Stomach (tissue), 8 donors: ENCODE measurements around the gene PRKCSH. TPM values are rescaled to one million over a fixed set of nuclear protein-coding genes. Genes with fewer than 3 reads are reported as not detected.

Experiments used
- polyA plus RNA-seq, 3 donors: library from polyadenylated mRNA; stranded (reverse); fragments of 200-250 nt; gene quantifications; one replicate each; pipeline ENCODE4 v1.2.3, GENCODE V29; 2013
- small RNA-seq, 4 donors: library from RNA; depleted of rRNA; stranded (forward); fragments of <200 nt; gene quantifications; one replicate each; pipeline ENCODE3, GENCODE V24; 2016
- total RNA-seq, 5 donors: library from RNA; depleted of rRNA; stranded (reverse); fragments of >200 nt; gene quantifications; one replicate each; pipeline versions ENCODE4 v1.1.0 to v1.2.3, GENCODE V29; 2014 to 2016
- donor health status: healthy with polysubstance abuse.
- donor health status: Bipolar disorder and iron deficiency.
- donor health status: healthy.

PRKCSH gene
- total and polyA plus RNA-seq, 8 donors, result 30.3 to 221 (median 112) TPM

Small RNAs within 50 kb of the gene (small RNA-seq; reads per million reads assigned to genes)
- gene MIR7974 (0 to 1.8 (median 0.76) reads per million in 4 donors), gene RF00019 (0 reads per million in 4 donors)

Other genes starting within 250 kb of the PRKCSH start
- 100 to 1,000 TPM; 120 to 415 (median 251) TPM for gene KANK2, start 238.1 kb upstream of the PRKCSH start, total RNA-seq
- 100 to 1,000 TPM in 2 of 3 donors, 10 to 100 TPM in 1; 82.4 to 158 (median 144) TPM for gene KANK2, start 238.1 kb upstream of the PRKCSH start, polyA plus RNA-seq
- gene ANGPTL8, start 196.0 kb upstream of the PRKCSH start, total RNA-seq, result not detected
- under 1 TPM in 1 of 3 donors, not detected in 2; 0.70 TPM for gene ANGPTL8, start 196.0 kb upstream of the PRKCSH start, polyA plus RNA-seq
- gene DOCK6, start 173.1 kb upstream of the PRKCSH start, total RNA-seq, result 100 to 1,000 TPM in 2 of 5 donors, 10 to 100 TPM in 3; 32.1 to 243 (median 99.5) TPM
- 10 to 100 TPM; 21.4 to 39.8 (median 24.0) TPM for gene DOCK6, start 173.1 kb upstream of the PRKCSH start, polyA plus RNA-seq
- gene TSPAN16, start 139.5 kb upstream of the PRKCSH start, total RNA-seq, result not detected
- not detected for gene TSPAN16, start 139.5 kb upstream of the PRKCSH start, polyA plus RNA-seq
- gene RAB3D, start 96.0 kb upstream of the PRKCSH start, total RNA-seq, result 10 to 100 TPM; 11.6 to 63.3 (median 16.3) TPM
- 10 to 100 TPM; 14.1 to 25.7 (median 21.7) TPM for gene RAB3D, start 96.0 kb upstream of the PRKCSH start, polyA plus RNA-seq
- gene TMEM205, start 89.4 kb upstream of the PRKCSH start, total RNA-seq, result 100 to 1,000 TPM in 2 of 5 donors, 10 to 100 TPM in 2, 1 to 10 TPM in 1; 5.8 to 117 (median 69.3) TPM
- gene TMEM205, start 89.4 kb upstream of the PRKCSH start, polyA plus RNA-seq, result 100 to 1,000 TPM in 1 of 3 donors, 10 to 100 TPM in 2; 58.2 to 169 (median 61.7) TPM
- 10 to 100 TPM in 4 of 5 donors, 1 to 10 TPM in 1; 2.9 to 91.2 (median 20.3) TPM for gene CCDC159, start 89.1 kb upstream of the PRKCSH start, total RNA-seq
- gene CCDC159, start 89.1 kb upstream of the PRKCSH start, polyA plus RNA-seq, result 10 to 100 TPM; 40.5 to 96.3 (median 70.0) TPM
- gene PLPPR2, start 80.2 kb upstream of the PRKCSH start, total RNA-seq, result 100 to 1,000 TPM in 1 of 5 donors, 10 to 100 TPM in 1, 1 to 10 TPM in 3; 6.1 to 364 (median 9.9) TPM
- gene PLPPR2, start 80.2 kb upstream of the PRKCSH start, polyA plus RNA-seq, result 10 to 100 TPM in 1 of 3 donors, 1 to 10 TPM in 2; 6.4 to 15.2 (median 9.8) TPM
- gene SWSAP1, start 61.0 kb upstream of the PRKCSH start, total RNA-seq, result under 1 TPM in 2 of 5 donors, not detected in 3; 0.37 to 0.45 TPM
- 1 to 10 TPM; 3.2 to 4.1 (median 3.4) TPM for gene SWSAP1, start 61.0 kb upstream of the PRKCSH start, polyA plus RNA-seq
- 10 to 100 TPM in 4 of 5 donors, 1 to 10 TPM in 1; 4.8 to 19.9 (median 14.6) TPM for gene EPOR, start 51.3 kb upstream of the PRKCSH start, total RNA-seq
- 1 to 10 TPM; 3.7 to 8.9 (median 5.0) TPM for gene EPOR, start 51.3 kb upstream of the PRKCSH start, polyA plus RNA-seq
- gene RGL3, start 16.3 kb upstream of the PRKCSH start, total RNA-seq, result 100 to 1,000 TPM in 3 of 5 donors, 10 to 100 TPM in 2; 22.8 to 454 (median 107) TPM
- 10 to 100 TPM; 20.6 to 41.2 (median 26.3) TPM for gene RGL3, start 16.3 kb upstream of the PRKCSH start, polyA plus RNA-seq
- gene ODAD3, start 514 bp upstream of the PRKCSH start, total RNA-seq, result not detected
- gene ODAD3, start 514 bp upstream of the PRKCSH start, polyA plus RNA-seq, result under 1 TPM; 0.38 to 0.92 (median 0.62) TPM
- gene ELAVL3, start 45.4 kb downstream of the PRKCSH start, total RNA-seq, result 10 to 100 TPM in 1 of 5 donors, 1 to 10 TPM in 2, not detected in 2; 1.5 to 11.0 (median 7.2) TPM
- gene ELAVL3, start 45.4 kb downstream of the PRKCSH start, polyA plus RNA-seq, result under 1 TPM in 2 of 3 donors, not detected in 1; 0.10 to 0.31 TPM
- gene ZNF653, start 70.2 kb downstream of the PRKCSH start, total RNA-seq, result 10 to 100 TPM in 4 of 5 donors, 1 to 10 TPM in 1; 6.7 to 99.6 (median 10.5) TPM
- 10 to 100 TPM in 2 of 3 donors, 1 to 10 TPM in 1; 9.8 to 35.9 (median 17.3) TPM for gene ZNF653, start 70.2 kb downstream of the PRKCSH start, polyA plus RNA-seq
- 100 to 1,000 TPM in 1 of 5 donors, 10 to 100 TPM in 4; 15.6 to 119 (median 49.0) TPM for gene ECSIT, start 93.5 kb downstream of the PRKCSH start, total RNA-seq
- gene ECSIT, start 93.5 kb downstream of the PRKCSH start, polyA plus RNA-seq, result 10 to 100 TPM; 93.2 to 96.5 (median 95.1) TPM
- gene CNN1, start 103.2 kb downstream of the PRKCSH start, total RNA-seq, result 1,000 to 10,000 TPM in 1 of 5 donors, 100 to 1,000 TPM in 4; 205 to 1,183 (median 570) TPM
- gene CNN1, start 103.2 kb downstream of the PRKCSH start, polyA plus RNA-seq, result 100 to 1,000 TPM in 1 of 3 donors, 10 to 100 TPM in 2; 70.2 to 585 (median 70.6) TPM
- 10 to 100 TPM in 4 of 5 donors, 1 to 10 TPM in 1; 2.3 to 25.5 (median 21.4) TPM for gene ELOF1, start 123.6 kb downstream of the PRKCSH start, total RNA-seq
- 10 to 100 TPM; 87.0 to 96.4 (median 93.1) TPM for gene ELOF1, start 123.6 kb downstream of the PRKCSH start, polyA plus RNA-seq
- 10 to 100 TPM in 2 of 5 donors, 1 to 10 TPM in 2, not detected in 1; 6.1 to 47.5 (median 25.3) TPM for gene ACP5, start 142.0 kb downstream of the PRKCSH start, total RNA-seq
- gene ACP5, start 142.0 kb downstream of the PRKCSH start, polyA plus RNA-seq, result 10 to 100 TPM; 48.9 to 67.9 (median 67.4) TPM
- gene ZNF627, start 161.8 kb downstream of the PRKCSH start, total RNA-seq, result 10 to 100 TPM in 2 of 5 donors, 1 to 10 TPM in 2, not detected in 1; 1.4 to 21.7 (median 10.7) TPM
- 1 to 10 TPM; 5.5 to 6.4 (median 6.3) TPM for gene ZNF627, start 161.8 kb downstream of the PRKCSH start, polyA plus RNA-seq